GM23248 (cell line): ENCODE measurements around the gene ACE. TPM values are rescaled to one million over a fixed set of nuclear protein-coding genes. Genes with fewer than 3 reads are reported as not detected.

Experiments used
- DNase-seq: peaks from one replicate; pipeline ENCODE4 v3.0.0-alpha.2; 2015
- H2AFZ ChIP-seq: fragments of 200-600 bp; sonication (generic); 2 replicates; pipeline ENCODE4 v1.6.1; 2016; ENCODE audit warnings: antibody characterized with exemption
- H3F3A ChIP-seq: fragments of 200-600 bp; sonication (generic); 2 replicates; pipeline ENCODE4 v1.6.1; 2016; ENCODE audit warnings: mild to moderate bottlenecking, antibody characterized with exemption, mixed run types; ENCODE audit not compliant: insufficient read depth
- H3K27ac ChIP-seq: fragments of 200-600 bp; sonication (generic); 2 replicates; pipeline ENCODE4 v1.5.1; 2016; ENCODE audit warnings: mild to moderate bottlenecking
- H3K27me3 ChIP-seq: fragments of 200-600 bp; sonication (generic); replicated peaks from 2 replicates; pipeline ENCODE4 v1.6.1; 2016; ENCODE audit warnings: mild to moderate bottlenecking; ENCODE audit not compliant: insufficient read depth
- H3K36me3 ChIP-seq: fragments of 200-600 bp; sonication (generic); 2 replicates; pipeline ENCODE4 v1.6.1; 2016; ENCODE audit warnings: low read depth, mild to moderate bottlenecking
- H3K4me1 ChIP-seq: fragments of 200-600 bp; sonication (generic); 2 replicates; pipeline ENCODE4 v1.6.1; 2016; ENCODE audit warnings: mild to moderate bottlenecking; ENCODE audit not compliant: insufficient read depth
- H3K4me2 ChIP-seq: fragments of 200-600 bp; sonication (generic); one replicate; pipeline ENCODE4 v1.6.1; 2016; ENCODE audit warnings: mild to moderate bottlenecking; ENCODE audit not compliant: unreplicated experiment
- H3K4me3 ChIP-seq: fragments of 200-600 bp; sonication (generic); 2 replicates; pipeline ENCODE4 v1.5.1; 2016; ENCODE audit warnings: mild to moderate bottlenecking
- H3K79me2 ChIP-seq: fragments of 200-600 bp; sonication (generic); 2 replicates; pipeline ENCODE4 v1.6.1; 2016; ENCODE audit warnings: mild to moderate bottlenecking; ENCODE audit not compliant: insufficient read depth
- H3K9ac ChIP-seq: fragments of 200-600 bp; sonication (generic); 2 replicates; pipeline ENCODE4 v1.6.1; 2016; ENCODE audit warnings: mild to moderate bottlenecking
- H3K9me2 ChIP-seq: fragments of 200-600 bp; sonication (generic); 2 replicates; pipeline ENCODE4 v1.6.1; 2016; ENCODE audit warnings: mixed run types, mild to moderate bottlenecking, moderate library complexity; ENCODE audit not compliant: insufficient read depth
- H3K9me3 ChIP-seq: fragments of 200-600 bp; sonication (generic); one replicate; pipeline ENCODE4 v1.6.1; 2017; ENCODE audit warnings: low read depth
- H4K20me1 ChIP-seq: fragments of 200-600 bp; sonication (generic); 2 replicates; pipeline ENCODE4 v1.6.0; 2016; ENCODE audit not compliant: insufficient read depth
- EZH2 ChIP-seq: fragments of 200-600 bp; sonication (generic); IDR thresholded peaks from 2 replicates; pipeline ENCODE4 v1.6.1; 2018; ENCODE audit warnings: antibody characterized with exemption, mild to moderate bottlenecking; ENCODE audit not compliant: insufficient read depth, poor library complexity, severe bottlenecking
- EZH2phosphoT487 ChIP-seq: fragments of 200-600 bp; sonication (generic); IDR thresholded peaks from 2 replicates; pipeline ENCODE4 v1.6.1; 2018; ENCODE audit warnings: antibody characterized with exemption, moderate library complexity, mild to moderate bottlenecking, low read depth; ENCODE audit not compliant: insufficient read depth
- WGBS, 2 experiments: methylation state at CpG; one replicate each; pipeline ENCODE4 v1.1.6; 2015 to 2017; ENCODE audit warnings: low lambda C conversion rate in 2 of 2, low coverage in 1 of 2; ENCODE audit errors: missing lambda C conversion rate in 2 of 2; 5-methylcytosine and 5-hydroxymethylcytosine counted together
- in situ Hi-C: fragments of 300-500 bp; cut with MboI; formaldehyde crosslinking; loops from 2 replicates; pipeline ENCODE4 v1.15.0; 2020
- polyA plus RNA-seq: library from polyadenylated mRNA; unstranded; fragments of >200 nt; fragmentation: Nextera tagmentation; extraction: Ambion mirVana; gene quantifications from 2 replicates; pipeline ENCODE4 v1.2.1, GENCODE V29; 2016
- total RNA-seq: library from RNA; depleted of rRNA; stranded (reverse); fragments of >200 nt; shearing (Covaris generic); gene quantifications from 2 replicates; pipeline ENCODE4 v1.2.3, GENCODE V29; 2014

The ACE gene
- total and polyA plus RNA-seq, 2 experiments from 2014 or later: 2.2 to 3.4 TPM

DNA sequence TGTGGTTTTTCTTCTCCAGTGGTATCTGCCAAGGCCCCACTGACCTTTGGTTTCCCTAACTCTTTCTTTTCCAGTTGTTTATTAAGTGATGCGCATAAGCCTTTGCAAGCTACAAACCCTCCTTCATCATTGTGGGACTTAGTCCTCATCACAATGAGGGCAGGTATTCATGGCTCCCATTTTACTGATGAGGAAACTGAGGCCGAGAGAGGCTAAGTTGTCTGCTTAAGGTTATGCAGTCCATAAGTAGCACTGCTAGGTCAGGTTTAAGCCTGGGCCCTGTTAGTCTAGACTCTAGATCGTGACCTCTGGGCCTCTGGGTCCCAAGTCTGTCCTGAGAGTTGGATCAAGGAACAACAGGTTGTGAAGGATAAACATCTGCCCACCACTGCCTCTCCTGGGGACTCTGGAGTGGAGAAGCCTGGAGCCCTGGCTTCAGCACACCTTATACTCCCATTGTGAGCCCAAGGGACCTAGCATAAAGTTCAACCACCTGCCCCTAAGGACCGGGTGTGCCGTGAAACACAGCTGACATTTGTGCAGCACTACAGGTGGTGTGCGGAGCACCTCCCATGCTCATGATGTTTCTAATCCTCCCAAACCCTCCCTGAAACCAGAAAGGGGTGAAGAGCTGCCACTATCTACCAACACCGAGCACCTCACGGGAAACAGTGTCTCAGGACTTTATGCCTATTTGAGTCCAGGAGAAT, 41.1 kb downstream of the ACE start:
- Histone ChIP-seq H4K20me1 (no peaks in the 10 kb centered on the region), H2AFZ (no peak overlapping the region), H3K9me2 (no peaks in the 10 kb centered on the region; the same call in 1 of the 2 replicates), H3K4me3 (no peak overlapping the region), H3K27ac (no peak overlapping the region), H3K4me2 (no peak overlapping the region), H3K79me2 (no peaks in the 10 kb centered on the region), H3K27me3 (no peaks in the 10 kb centered on the region), H3K36me3 (no peaks in the 10 kb centered on the region), H3K9me3 (no peaks in the 10 kb centered on the region), H3K4me1 (peaks cover 11% of the 10 kb centered on the region), H3K9ac (no peak overlapping the region), H3F3A (peaks cover 17% of the 10 kb centered on the region)
- no peak for TF ChIP-seq EZH2phosphoT487
- TF ChIP-seq EZH2: no peak
- WGBS, 2 experiments: 76 to 79% methylated on average over 8 of the region's 8 CpGs
- in situ Hi-C loops: no loop called here
- DNase-seq: no peak

DNA sequence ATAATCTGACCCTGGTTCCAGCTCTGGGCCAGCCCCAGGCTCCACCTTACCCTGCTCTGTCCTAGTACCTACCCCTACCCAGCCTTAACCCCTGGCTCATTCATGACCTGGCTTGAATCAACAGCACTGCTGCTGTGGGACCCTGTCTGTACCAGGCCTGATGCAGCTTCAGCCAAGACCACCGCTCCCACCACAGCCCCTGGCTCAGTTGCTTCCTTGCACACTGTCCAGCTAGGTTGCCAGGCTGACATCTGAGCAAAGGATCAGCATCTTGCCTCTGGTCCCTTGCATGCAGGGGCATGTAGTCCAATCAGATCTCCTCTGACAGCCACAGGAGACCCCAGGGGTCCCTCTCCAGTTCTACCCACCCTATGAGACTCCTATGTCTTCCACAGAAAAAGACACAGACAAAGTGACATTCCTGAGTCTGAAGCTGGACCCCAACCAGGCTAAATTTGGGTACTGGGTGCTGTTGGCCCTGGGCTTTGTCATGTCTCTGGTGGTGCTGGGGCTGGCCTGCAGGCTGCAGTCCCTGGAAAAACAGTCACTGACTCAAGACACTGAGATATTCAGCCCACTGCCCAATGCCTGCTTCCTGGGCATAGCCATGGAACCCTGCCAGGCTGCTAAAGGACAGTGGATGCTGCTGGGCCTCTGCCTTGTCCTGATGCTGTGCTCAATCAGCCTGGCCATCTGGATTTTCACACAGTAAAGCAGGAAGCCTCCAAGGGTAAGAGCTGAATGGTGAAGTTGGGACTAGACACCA, 42.4 kb downstream of the ACE start:
- Histone ChIP-seq H2AFZ (no peak overlapping the region), H3K4me2 (no peak overlapping the region), H3K36me3 (no peaks in the 10 kb centered on the region), H3K79me2 (no peaks in the 10 kb centered on the region), H4K20me1 (no peaks in the 10 kb centered on the region), H3K27me3 (no peaks in the 10 kb centered on the region), H3K9ac (no peak overlapping the region), H3K27ac (no peak overlapping the region), H3K4me1 (peaks cover 11% of the 10 kb centered on the region), H3K9me2 (no peaks in the 10 kb centered on the region; the same call in 1 of the 2 replicates), H3K4me3 (no peak overlapping the region), H3K9me3 (no peaks in the 10 kb centered on the region), H3F3A (peaks cover 17% of the 10 kb centered on the region)
- in situ Hi-C loops: no loop called here
- TF ChIP-seq EZH2phosphoT487 (no peak), EZH2 (no peak)
- 42 to 46% methylated on average over 1 of the region's 1 CpG for WGBS, 2 experiments
- no peak for DNase-seq

DNA sequence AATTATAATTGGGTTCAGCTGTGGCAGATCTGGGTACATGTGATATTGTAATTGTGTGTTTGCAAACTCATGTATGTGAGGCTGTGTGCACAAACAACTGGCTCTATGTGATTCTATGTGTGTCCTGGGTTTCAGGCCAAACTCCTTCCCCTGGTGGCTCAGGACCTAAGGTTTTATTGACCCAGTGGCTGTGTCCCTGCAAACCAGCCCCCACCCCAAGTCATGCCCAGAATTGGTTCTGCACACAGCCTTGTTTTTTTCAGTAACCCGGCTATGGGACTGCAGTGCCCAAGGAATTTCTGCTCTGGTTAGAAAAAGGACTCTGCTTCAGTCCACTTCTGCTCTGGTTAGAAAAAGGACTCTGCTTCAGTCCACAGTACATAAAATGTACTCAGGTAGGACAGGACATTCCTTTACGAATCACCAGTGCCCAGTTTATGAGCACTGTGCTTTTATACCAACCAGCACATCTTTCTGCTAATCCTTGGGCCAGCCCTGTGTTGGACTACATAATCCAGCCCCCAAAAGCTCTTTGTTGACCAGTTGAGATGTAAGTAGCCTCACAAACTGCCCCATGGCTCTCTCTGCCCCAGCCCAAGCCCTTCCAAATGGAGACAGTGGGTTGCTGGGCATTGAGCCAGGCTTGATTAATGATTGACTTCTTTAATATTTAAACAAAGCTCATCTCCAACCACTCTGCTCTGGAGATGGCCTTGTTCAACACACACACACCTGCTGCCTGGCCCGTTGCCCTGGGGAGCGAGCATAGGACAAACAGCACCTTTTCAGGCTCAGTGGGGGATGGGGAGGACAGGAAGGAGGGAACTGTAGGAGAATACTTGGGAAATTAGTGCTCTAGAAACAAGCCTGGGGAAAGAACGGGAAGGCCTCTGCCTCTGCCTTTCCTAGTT, 43.4 kb downstream of the ACE start:
- H3K4me1 ChIP-seq: peaks cover 11% of the 10 kb centered on the region
- 27 to 39% methylated on average over 5 of the region's 5 CpGs for WGBS, 2 experiments
- H3K9me3 ChIP-seq: no peaks in the 10 kb centered on the region
- no peaks in the 10 kb centered on the region for H3K79me2 ChIP-seq
- H3K27me3 ChIP-seq: no peaks in the 10 kb centered on the region; the same call in 1 of the 2 replicates
- H3K4me2 ChIP-seq: no peak overlapping the region
- H3K4me3 ChIP-seq: no peak overlapping the region
- H3F3A ChIP-seq: peaks cover 17% of the 10 kb centered on the region
- no peaks in the 10 kb centered on the region; the same call in 1 of the 2 replicates for H3K9me2 ChIP-seq
- H4K20me1 ChIP-seq: no peaks in the 10 kb centered on the region
- in situ Hi-C loops: no loop called here
- no peaks in the 10 kb centered on the region for H3K36me3 ChIP-seq
- no peak for DNase-seq
- TF ChIP-seq EZH2phosphoT487 (no peak), EZH2 (no peak)
- H2AFZ ChIP-seq: no peak overlapping the region
- no peak overlapping the region for H3K27ac ChIP-seq
- H3K9ac ChIP-seq: no peak overlapping the region

DNA sequence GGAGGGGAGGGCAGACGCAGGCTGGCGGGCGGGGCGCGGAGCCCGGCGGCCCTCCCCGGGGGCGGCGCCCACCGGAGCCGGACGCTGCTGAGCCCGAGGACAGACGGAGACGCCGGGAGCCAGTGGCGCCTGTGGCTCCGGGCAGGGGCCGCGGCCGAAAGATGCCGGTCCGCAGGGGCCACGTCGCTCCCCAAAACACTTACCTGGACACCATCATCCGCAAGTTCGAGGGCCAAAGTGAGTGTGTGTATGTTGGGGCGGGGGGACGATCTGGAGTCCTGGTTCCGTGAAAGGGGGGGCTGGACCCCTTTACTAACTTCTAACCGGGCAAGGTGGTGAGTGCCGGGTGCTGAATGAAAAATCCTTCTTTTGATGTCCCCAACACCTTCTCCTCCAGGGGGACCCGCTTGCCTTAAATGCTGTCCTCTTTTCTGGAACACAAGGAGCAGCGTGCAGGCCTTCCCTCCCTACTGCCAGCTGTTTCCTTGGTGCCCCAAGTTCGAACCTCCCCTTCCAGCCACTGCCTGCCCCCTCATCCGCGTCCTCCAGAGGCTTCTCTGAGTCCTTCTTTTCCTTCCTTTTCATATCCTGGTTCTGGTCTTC, 46.5 kb downstream of the ACE start, which contains the start of gene KCNH6:
KCNH6 (plus strand) TSS at position 106 of the 603 bp plus-strand sequence; CDS start at position 162, 56 bp downstream.
- Histone ChIP-seq H3K4me1 (no peaks in the 10 kb centered on the region), H3K4me2 (peak within 1 kb of the TSS; percentile 20), H4K20me1 (no peaks in the 10 kb centered on the region), H3K9me2 (no peaks in the 10 kb centered on the region), H2AFZ (no peak within 1 kb of the TSS), H3K79me2 (no peaks in the 10 kb centered on the region), H3F3A (no peaks in the 10 kb centered on the region), H3K36me3 (no peaks in the 10 kb centered on the region), H3K9ac (no peak within 1 kb of the TSS), H3K27me3 (no peaks in the 10 kb centered on the region; the same call in none of the 2 replicates), H3K4me3 (no peak within 1 kb of the TSS), H3K27ac (no peak within 1 kb of the TSS), H3K9me3 (no peaks in the 10 kb centered on the region)
- WGBS, 2 experiments: 8 to 20% methylated on average over 14 to 37 of the region's 38 CpGs
- TF ChIP-seq EZH2 (no peak), EZH2phosphoT487 (no peak)
- DNase-seq: no peak
- in situ Hi-C loops: no loop called here
